K562 (cell line): Measurements from ENCODE around the gene SYNJ2. TPM values are rescaled to one million over a fixed set of nuclear protein-coding genes. Genes with fewer than 3 reads are reported as not detected.
A peak's percentile ranks its signal among the peaks of the same experiment; 100 is the strongest.

ENCODE experiments used
- HMG20A ChIP-seq: fragments of 450-650 bp; formaldehyde crosslinking; conservative IDR thresholded peaks from 2 replicates; pipeline ENCODE4 v1.4.0; 2020; ENCODE audit warnings: mild to moderate bottlenecking, mixed read lengths
- MTA1 ChIP-seq: fragments of 450-650 bp; IDR thresholded peaks from 2 replicates; pipeline ENCODE4 v1.6.1; 2017; ENCODE audit warnings: borderline replicate concordance
- NCOA2 ChIP-seq, 2 experiments: fragments of 450-650 bp; IDR thresholded peaks; 2 replicates each; pipeline ENCODE4 v1.6.1; 2018; ENCODE audit warnings: mild to moderate bottlenecking in 2 of 2, moderate library complexity in 1 of 2; ENCODE audit not compliant: partially characterized antibody in 2 of 2
- PHB2 ChIP-seq: fragments of 450-650 bp; IDR thresholded peaks from 2 replicates; pipeline ENCODE4 v1.6.1; 2017; ENCODE audit warnings: low read depth
- RUNX1 ChIP-seq: sonication (generic); IDR thresholded peaks from 2 replicates; pipeline ENCODE4 v1.6.1; 2016; ENCODE audit warnings: antibody characterized with exemption, low read depth
- U2AF2 ChIP-seq: fragments of 200-400 bp; formaldehyde crosslinking; optimal IDR thresholded peaks from 2 replicates; pipeline ENCODE3; 2017; ENCODE audit warnings: low read depth, mild to moderate bottlenecking, low read length
- ZC3H11A ChIP-seq: IDR thresholded peaks from 2 replicates; pipeline ENCODE4 v1.6.1; 2012; ENCODE audit warnings: low read depth, low read length, improper control_type of control experiment
- ZC3H4 ChIP-seq: sonication (generic); formaldehyde crosslinking; IDR thresholded peaks from 2 replicates; pipeline ENCODE4 v1.9.0; 2021; ENCODE audit warnings: missing genetic modification reagents, borderline replicate concordance
- ZNF239 ChIP-seq: fragments of 250-450 bp; sonication (Bioruptor Pico); IDR thresholded peaks from 2 replicates; pipeline ENCODE4 v1.4.0; 2020; ENCODE audit warnings: mild to moderate bottlenecking
- ZNF3 ChIP-seq: fragments of 250-450 bp; sonication (Bioruptor Pico); IDR thresholded peaks from 2 replicates; pipeline ENCODE4 v1.5.0; 2021; ENCODE audit warnings: mild to moderate bottlenecking, moderate library complexity
- ZNF311 ChIP-seq: fragments of 250-450 bp; sonication (Bioruptor Pico); IDR thresholded peaks from 2 replicates; pipeline ENCODE4 v1.4.0; 2020; ENCODE audit warnings: mild to moderate bottlenecking, moderate library complexity
- polyA plus RNA-seq, 8 experiments: library from polyadenylated mRNA; depleted of rRNA in 4 of 8; stranded (reverse) in 5 of 8; unstranded in 3 of 8; fragments of >200 nt; fragmentation: Nextera tagmentation in 2 of 8; fragmentation: Illumina TruSeq in 1 of 8; extraction: Ambion mirVana in 2 of 8; extraction: Trizol in 1 of 8; gene quantifications; 2 replicates each; pipeline versions ENCODE4 v1.2.1 to v1.2.3, GENCODE V29; 2011 to 2014; ENCODE audit warnings: inconsistent platforms in 1 of 8, missing spikeins in 1 of 8
- total RNA-seq, 7 experiments: library from RNA; depleted of rRNA in 6 of 7; stranded (reverse); fragments of >200 nt in 6 of 7; fragmentation: Illumina TruSeq in 2 of 7; extraction: Trizol in 2 of 7; gene quantifications; 2 replicates each; pipeline versions ENCODE4 v1.2.1 to v1.2.3, GENCODE V29; 2011 to 2021; ENCODE audit warnings: low replicate concordance in 1 of 7
- TF ChIP-seq, protein P1 (sequence below): sonication (generic); formaldehyde crosslinking; IDR thresholded peaks from 2 replicates; pipeline ENCODE4 v1.8.0; 2022; ENCODE audit warnings: mild to moderate bottlenecking, missing genetic modification reagents
- TF ChIP-seq, protein P2 (sequence below): fragments of 450-650 bp; IDR thresholded peaks from 2 replicates; pipeline ENCODE4 v1.6.1; 2016; ENCODE audit warnings: borderline replicate concordance
- TF ChIP-seq, protein P3 (sequence below): IDR thresholded peaks from 2 replicates; pipeline ENCODE4 v1.6.1; 2011; ENCODE audit warnings: borderline replicate concordance, low read depth, mild to moderate bottlenecking, moderate library complexity, low read length; ENCODE audit not compliant: insufficient read depth, poor library complexity, severe bottlenecking
- TF ChIP-seq, protein P4 (sequence below): fragments of 450-650 bp; IDR thresholded peaks from 2 replicates; pipeline ENCODE4 v1.7.1; 2018; ENCODE audit warnings: mild to moderate bottlenecking, low read depth; ENCODE audit not compliant: partially characterized antibody
- TF ChIP-seq, protein P5 (sequence below): fragments of 450-650 bp; IDR thresholded peaks from one replicate; pipeline ENCODE4 v1.6.1; 2018; ENCODE audit warnings: mild to moderate bottlenecking, moderate library complexity; ENCODE audit not compliant: partially characterized antibody
- TF ChIP-seq, protein P6 (sequence below): fragments of 450-650 bp; IDR thresholded peaks from 2 replicates; pipeline ENCODE4 v1.6.1; 2016; ENCODE audit warnings: mild to moderate bottlenecking

The SYNJ2 gene
- total and polyA plus RNA-seq, 9 of the 15 experiments (the other 6 are each of a cell fraction or from before 2014, with no cell fraction given): 3.0 to 27.7 (median 17.8) TPM

DNA sequence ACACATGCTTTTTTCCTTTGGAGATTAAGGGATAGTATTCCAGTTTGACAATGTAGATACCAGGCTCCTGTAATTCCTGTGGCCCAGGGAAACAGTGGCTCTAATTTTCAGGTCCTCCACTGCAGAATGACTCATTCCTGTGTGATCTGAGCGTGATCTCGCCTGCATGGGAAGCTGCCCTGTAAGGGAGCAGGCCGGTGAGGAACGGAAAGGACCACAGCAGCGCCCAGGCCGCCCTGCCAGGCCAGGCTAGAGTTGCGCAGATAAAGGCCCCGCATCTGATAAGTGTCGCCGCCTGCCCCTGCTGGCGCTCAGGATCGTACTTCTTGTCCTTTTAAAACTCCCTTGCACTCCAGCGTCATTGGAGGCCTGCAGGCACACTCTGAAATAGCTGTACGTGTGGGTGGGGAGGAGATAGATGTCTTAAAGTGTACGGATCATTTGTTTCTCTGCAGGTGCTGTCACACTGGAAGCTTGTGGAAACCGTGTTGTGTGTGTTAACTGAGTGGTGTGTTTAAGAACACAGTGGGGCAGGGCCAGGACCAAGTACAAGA lies 60.7 kb downstream of the SYNJ2 start (continued):
- TF ChIP-seq, protein P1, sequence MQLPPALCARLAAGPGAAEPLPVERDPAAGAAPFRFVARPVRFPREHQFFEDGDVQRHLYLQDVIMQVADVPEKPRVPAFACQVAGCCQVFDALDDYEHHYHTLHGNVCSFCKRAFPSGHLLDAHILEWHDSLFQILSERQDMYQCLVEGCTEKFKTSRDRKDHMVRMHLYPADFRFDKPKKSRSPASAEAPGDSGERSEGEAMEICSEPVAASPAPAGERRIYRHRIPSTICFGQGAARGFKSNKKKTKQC (CRISPR knock-in tag): no peak
- TF ChIP-seq ZNF3 (CRISPR knock-in tag) (no peak), U2AF2 (no peak), NCOA2 (IDR thresholded peaks at IDR 0.05; ENCODE audit: partially characterized antibody in 2 of 2) (no peak), MTA1 (peak; percentile 45; the same call in 1 of the 2 replicates), ZC3H4 (no peak), ZNF311 (CRISPR knock-in tag) (no peak), HMG20A (CRISPR knock-in tag) (no peak), RUNX1 (no peak), PHB2 (no peak), ZNF239 (CRISPR knock-in tag) (no peak), ZC3H11A (no peak)
- TF ChIP-seq, protein P2, sequence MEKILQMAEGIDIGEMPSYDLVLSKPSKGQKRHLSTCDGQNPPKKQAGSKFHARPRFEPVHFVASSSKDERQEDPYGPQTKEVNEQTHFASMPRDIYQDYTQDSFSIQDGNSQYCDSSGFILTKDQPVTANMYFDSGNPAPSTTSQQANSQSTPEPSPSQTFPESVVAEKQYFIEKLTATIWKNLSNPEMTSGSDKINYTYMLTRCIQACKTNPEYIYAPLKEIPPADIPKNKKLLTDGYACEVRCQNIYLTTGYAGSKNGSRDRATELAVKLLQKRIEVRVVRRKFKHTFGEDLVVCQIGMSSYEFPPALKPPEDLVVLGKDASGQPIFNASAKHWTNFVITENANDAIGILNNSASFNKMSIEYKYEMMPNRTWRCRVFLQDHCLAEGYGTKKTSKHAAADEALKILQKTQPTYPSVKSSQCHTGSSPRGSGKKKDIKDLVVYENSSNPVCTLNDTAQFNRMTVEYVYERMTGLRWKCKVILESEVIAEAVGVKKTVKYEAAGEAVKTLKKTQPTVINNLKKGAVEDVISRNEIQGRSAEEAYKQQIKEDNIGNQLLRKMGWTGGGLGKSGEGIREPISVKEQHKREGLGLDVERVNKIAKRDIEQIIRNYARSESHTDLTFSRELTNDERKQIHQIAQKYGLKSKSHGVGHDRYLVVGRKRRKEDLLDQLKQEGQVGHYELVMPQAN: no peak
- TF ChIP-seq, protein P3, sequence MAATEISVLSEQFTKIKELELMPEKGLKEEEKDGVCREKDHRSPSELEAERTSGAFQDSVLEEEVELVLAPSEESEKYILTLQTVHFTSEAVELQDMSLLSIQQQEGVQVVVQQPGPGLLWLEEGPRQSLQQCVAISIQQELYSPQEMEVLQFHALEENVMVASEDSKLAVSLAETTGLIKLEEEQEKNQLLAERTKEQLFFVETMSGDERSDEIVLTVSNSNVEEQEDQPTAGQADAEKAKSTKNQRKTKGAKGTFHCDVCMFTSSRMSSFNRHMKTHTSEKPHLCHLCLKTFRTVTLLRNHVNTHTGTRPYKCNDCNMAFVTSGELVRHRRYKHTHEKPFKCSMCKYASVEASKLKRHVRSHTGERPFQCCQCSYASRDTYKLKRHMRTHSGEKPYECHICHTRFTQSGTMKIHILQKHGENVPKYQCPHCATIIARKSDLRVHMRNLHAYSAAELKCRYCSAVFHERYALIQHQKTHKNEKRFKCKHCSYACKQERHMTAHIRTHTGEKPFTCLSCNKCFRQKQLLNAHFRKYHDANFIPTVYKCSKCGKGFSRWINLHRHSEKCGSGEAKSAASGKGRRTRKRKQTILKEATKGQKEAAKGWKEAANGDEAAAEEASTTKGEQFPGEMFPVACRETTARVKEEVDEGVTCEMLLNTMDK: no peak
- TF ChIP-seq, protein P4, sequence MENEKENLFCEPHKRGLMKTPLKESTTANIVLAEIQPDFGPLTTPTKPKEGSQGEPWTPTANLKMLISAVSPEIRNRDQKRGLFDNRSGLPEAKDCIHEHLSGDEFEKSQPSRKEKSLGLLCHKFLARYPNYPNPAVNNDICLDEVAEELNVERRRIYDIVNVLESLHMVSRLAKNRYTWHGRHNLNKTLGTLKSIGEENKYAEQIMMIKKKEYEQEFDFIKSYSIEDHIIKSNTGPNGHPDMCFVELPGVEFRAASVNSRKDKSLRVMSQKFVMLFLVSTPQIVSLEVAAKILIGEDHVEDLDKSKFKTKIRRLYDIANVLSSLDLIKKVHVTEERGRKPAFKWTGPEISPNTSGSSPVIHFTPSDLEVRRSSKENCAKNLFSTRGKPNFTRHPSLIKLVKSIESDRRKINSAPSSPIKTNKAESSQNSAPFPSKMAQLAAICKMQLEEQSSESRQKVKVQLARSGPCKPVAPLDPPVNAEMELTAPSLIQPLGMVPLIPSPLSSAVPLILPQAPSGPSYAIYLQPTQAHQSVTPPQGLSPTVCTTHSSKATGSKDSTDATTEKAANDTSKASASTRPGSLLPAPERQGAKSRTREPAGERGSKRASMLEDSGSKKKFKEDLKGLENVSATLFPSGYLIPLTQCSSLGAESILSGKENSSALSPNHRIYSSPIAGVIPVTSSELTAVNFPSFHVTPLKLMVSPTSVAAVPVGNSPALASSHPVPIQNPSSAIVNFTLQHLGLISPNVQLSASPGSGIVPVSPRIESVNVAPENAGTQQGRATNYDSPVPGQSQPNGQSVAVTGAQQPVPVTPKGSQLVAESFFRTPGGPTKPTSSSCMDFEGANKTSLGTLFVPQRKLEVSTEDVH: no peak
- TF ChIP-seq, protein P5, sequence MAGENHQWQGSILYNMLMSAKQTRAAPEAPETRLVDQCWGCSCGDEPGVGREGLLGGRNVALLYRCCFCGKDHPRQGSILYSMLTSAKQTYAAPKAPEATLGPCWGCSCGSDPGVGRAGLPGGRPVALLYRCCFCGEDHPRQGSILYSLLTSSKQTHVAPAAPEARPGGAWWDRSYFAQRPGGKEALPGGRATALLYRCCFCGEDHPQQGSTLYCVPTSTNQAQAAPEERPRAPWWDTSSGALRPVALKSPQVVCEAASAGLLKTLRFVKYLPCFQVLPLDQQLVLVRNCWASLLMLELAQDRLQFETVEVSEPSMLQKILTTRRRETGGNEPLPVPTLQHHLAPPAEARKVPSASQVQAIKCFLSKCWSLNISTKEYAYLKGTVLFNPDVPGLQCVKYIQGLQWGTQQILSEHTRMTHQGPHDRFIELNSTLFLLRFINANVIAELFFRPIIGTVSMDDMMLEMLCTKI: no peak
- TF ChIP-seq, protein P6, sequence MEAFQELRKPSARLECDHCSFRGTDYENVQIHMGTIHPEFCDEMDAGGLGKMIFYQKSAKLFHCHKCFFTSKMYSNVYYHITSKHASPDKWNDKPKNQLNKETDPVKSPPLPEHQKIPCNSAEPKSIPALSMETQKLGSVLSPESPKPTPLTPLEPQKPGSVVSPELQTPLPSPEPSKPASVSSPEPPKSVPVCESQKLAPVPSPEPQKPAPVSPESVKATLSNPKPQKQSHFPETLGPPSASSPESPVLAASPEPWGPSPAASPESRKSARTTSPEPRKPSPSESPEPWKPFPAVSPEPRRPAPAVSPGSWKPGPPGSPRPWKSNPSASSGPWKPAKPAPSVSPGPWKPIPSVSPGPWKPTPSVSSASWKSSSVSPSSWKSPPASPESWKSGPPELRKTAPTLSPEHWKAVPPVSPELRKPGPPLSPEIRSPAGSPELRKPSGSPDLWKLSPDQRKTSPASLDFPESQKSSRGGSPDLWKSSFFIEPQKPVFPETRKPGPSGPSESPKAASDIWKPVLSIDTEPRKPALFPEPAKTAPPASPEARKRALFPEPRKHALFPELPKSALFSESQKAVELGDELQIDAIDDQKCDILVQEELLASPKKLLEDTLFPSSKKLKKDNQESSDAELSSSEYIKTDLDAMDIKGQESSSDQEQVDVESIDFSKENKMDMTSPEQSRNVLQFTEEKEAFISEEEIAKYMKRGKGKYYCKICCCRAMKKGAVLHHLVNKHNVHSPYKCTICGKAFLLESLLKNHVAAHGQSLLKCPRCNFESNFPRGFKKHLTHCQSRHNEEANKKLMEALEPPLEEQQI: no peak
